ENCODE data around the gene GAS7. TPM values are rescaled to one million over a fixed set of nuclear protein-coding genes. Genes with fewer than 3 reads are reported as not detected.

Gene GAS7
- total RNA-seq, 4 donors from 2014 or later: 62.6 to 122 (median 77.0) TPM

GRCh38 chr17:10041916-10042588 is 156.4 kb downstream of the GAS7 start:
- Histone ChIP-seq H3K4me1 (peaks cover 0 to 20% (median 0%) of the 10 kb centered on the region in 3 donors), H3K27ac (peak overlapping the region in 3 of 4 donors; percentile 53 to 62 (median 59))
- TF ChIP-seq POLR2A (IDR thresholded peaks at IDR 0.05): no peak
- TF ChIP-seq POLR2AphosphoS5 (IDR thresholded peaks at IDR 0.05): no peak
- TF ChIP-seq EP300 (IDR thresholded peaks at IDR 0.05): no peak
- TF ChIP-seq, protein P1, sequence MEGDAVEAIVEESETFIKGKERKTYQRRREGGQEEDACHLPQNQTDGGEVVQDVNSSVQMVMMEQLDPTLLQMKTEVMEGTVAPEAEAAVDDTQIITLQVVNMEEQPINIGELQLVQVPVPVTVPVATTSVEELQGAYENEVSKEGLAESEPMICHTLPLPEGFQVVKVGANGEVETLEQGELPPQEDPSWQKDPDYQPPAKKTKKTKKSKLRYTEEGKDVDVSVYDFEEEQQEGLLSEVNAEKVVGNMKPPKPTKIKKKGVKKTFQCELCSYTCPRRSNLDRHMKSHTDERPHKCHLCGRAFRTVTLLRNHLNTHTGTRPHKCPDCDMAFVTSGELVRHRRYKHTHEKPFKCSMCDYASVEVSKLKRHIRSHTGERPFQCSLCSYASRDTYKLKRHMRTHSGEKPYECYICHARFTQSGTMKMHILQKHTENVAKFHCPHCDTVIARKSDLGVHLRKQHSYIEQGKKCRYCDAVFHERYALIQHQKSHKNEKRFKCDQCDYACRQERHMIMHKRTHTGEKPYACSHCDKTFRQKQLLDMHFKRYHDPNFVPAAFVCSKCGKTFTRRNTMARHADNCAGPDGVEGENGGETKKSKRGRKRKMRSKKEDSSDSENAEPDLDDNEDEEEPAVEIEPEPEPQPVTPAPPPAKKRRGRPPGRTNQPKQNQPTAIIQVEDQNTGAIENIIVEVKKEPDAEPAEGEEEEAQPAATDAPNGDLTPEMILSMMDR (IDR thresholded peaks at IDR 0.05): no peak

DNA sequence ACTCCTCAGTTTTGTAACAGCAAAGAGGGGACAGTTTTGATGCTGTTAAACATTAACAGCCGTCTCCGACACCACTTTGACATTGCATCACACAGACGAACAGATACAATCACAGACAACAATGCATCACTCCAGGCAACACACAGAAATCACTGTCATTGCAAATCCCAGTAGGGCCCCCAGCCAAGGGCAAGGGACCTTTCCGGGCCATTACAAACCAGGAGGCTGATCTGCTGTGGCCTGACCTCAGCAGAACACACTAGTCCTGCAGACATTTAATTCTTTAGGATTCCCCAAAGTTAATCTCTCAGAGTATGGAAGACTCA is 157.2 kb downstream of the GAS7 start:
- Histone ChIP-seq H3K36me3 (no peaks in the 10 kb centered on the region), H3K9me3 (no peaks in the 10 kb centered on the region), H3K27ac (peak overlapping the region in 3 of 4 donors; percentile 22 to 62 (median 53)), H3K27me3 (no peaks in the 10 kb centered on the region), H3K4me3 (no peak overlapping the region), H3K4me1 (peaks cover 0 to 20% (median 0%) of the 10 kb centered on the region in 3 donors)
- no peak for TF ChIP-seq POLR2AphosphoS5 (IDR thresholded peaks at IDR 0.05)
- TF ChIP-seq EP300 (IDR thresholded peaks at IDR 0.05): no peak
- TF ChIP-seq, protein P1 (IDR thresholded peaks at IDR 0.05): no peak
- TF ChIP-seq POLR2A (IDR thresholded peaks at IDR 0.05): no peak
- WGBS, 2 donors (ENCODE audit: low coverage in 1 of 2): 68 to 80% methylated on average over 1 to 4 of the region's 4 CpGs
- peak; percentile 26 for ATAC-seq

More at GRCh38 chr17:10041916-10042588, 156.4 kb downstream of the GAS7 start:
- WGBS, 2 donors (ENCODE audit: low coverage in 1 of 2): 72 to 79% methylated on average over 8 to 17 of the region's 17 CpGs
- Histone ChIP-seq H3K27me3 (no peaks in the 10 kb centered on the region), H3K4me3 (no peak overlapping the region), H3K9me3 (no peaks in the 10 kb centered on the region), H3K36me3 (no peaks in the 10 kb centered on the region)
- ATAC-seq: peak; percentile 44

DNA sequence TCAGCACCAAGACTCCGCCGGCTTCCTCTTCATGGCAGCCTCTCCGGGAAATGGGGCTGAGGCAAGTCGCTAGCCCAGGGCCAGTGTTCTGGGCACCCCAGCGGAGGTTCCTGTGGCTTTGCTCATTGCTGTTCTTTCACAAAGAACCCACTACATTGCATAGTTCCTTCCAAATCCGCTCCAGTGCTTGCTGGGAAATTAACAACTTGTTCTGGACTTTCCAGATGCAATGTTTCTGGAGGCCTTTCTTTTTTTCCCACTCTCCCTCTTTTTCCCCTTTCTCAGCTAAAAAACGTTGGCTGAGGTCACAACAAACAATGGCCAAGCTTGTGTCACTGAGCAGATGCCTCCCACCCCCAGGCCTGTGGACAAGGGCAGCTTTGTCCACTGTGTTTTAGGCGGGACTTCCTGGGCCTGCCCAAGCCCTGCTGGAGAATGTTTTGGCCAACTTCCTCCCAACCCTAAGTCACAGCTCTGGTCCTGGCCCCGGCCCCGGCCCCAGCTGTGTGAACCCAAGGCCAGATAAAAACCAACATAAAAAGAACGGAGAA is 161.8 kb downstream of the GAS7 start:
- Histone ChIP-seq H3K9me3 (no peaks in the 10 kb centered on the region), H3K27me3 (no peaks in the 10 kb centered on the region), H3K4me1 (peaks cover 0 to 47% (median 14%) of the 10 kb centered on the region in 3 donors), H3K27ac (peak overlapping the region; percentile 50 to 81 (median 68)), H3K4me3 (peak overlapping the region in 1 of 2 donors; percentile 41), H3K36me3 (no peaks in the 10 kb centered on the region)
- WGBS, 2 donors (ENCODE audit: low coverage in 1 of 2): 47% methylated on average over 2 of the region's 11 CpGs; no CpG with 5 or more reads in 1 of the 2 donors
- peak; percentile 56 for TF ChIP-seq POLR2AphosphoS5 (IDR thresholded peaks at IDR 0.05)
- TF ChIP-seq POLR2A (IDR thresholded peaks at IDR 0.05): peak; percentile 29 to 51
- TF ChIP-seq EP300 (IDR thresholded peaks at IDR 0.05): no peak
- TF ChIP-seq, protein P1 (IDR thresholded peaks at IDR 0.05): no peak
- ATAC-seq: peak; percentile 81

DNA sequence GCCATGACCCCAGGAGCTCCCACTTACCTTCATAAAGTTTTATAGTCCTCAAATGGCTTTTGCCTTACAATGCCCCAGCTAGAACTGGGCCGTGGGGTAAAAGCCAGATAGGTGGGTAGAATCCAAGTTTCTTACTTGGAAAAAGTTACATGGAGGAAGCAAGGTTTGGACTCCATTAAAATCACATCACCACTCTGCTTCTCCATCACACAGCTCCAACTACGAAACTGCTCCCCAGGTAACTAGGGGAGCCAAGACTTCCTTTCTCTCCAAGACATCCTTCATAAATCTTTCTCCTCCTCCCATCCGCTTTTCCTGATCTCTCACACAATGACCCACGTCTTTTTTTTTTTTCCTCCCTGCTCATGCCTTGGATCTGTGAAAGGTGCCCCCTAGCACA is 162.5 kb downstream of the GAS7 start:
- no peaks in the 10 kb centered on the region for H3K27me3 ChIP-seq
- WGBS, 2 donors (ENCODE audit: low coverage in 1 of 2): 53% methylated on average over 4 of the region's 4 CpGs; no CpG with 5 or more reads in 1 of the 2 donors
- H3K27ac ChIP-seq: peak overlapping the region; percentile 50 to 81 (median 68)
- H3K9me3 ChIP-seq: no peaks in the 10 kb centered on the region
- TF ChIP-seq EP300 (IDR thresholded peaks at IDR 0.05) (no peak), POLR2A (IDR thresholded peaks at IDR 0.05) (no peak), POLR2AphosphoS5 (IDR thresholded peaks at IDR 0.05) (no peak)
- TF ChIP-seq, protein P1 (IDR thresholded peaks at IDR 0.05): no peak
- peaks cover 0 to 51% (median 17%) of the 10 kb centered on the region in 3 donors for H3K4me1 ChIP-seq
- no peak for ATAC-seq
- peak overlapping the region; percentile 17 to 41 for H3K4me3 ChIP-seq
- H3K36me3 ChIP-seq: no peaks in the 10 kb centered on the region

All from gastroesophageal sphincter (tissue), 4 donors.